ENCODE data around the gene RASA3.

- TF ChIP-seq CTCF (IDR thresholded peaks at IDR 0.05), result no peak
- no peak for TF ChIP-seq EZH2 (IDR thresholded peaks at IDR 0.05)
- TF ChIP-seq EZH2phosphoT487 (IDR thresholded peaks at IDR 0.05), result no peak
Measured at GRCh38 chr13:114061744-114062143, 70.7 kb downstream of the RASA3 start.

Data from neural progenitor cell (in vitro differentiated cells).